Natural killer cell (primary cell): ENCODE data around the gene MACO1. TPM values are rescaled to one million over a fixed set of nuclear protein-coding genes. Genes with fewer than 3 reads are reported as not detected.

Experiments used
- ATAC-seq, 3 donors: fragments of 150-1000 bp in 2 of 3; fragments of 200-7000 bp in 1 of 3; cut with Tn5 transposase; 1 replicate in 1 of 3; 2 replicates in 2 of 3; pipeline ENCODE4 v1.10.0; 2021; ENCODE audit warnings: mild to moderate bottlenecking in 2 of 3, moderate library complexity in 2 of 3
- DNase-seq, 2 donors: peaks; one replicate each; pipeline versions ENCODE4 v3.0.0 to v3.0.0-alpha.2; 2013 to 2021; ENCODE audit warnings: mixed read lengths in 1 of 2
- H3K27ac ChIP-seq: one replicate; pipeline ENCODE4 v1.5.1; 2013; ENCODE audit warnings: mild to moderate bottlenecking, low read length
- H3K27me3 ChIP-seq: one replicate; pipeline ENCODE4 v1.6.1; 2013; ENCODE audit warnings: low read length; ENCODE audit not compliant: control insufficient read depth, insufficient read depth
- H3K36me3 ChIP-seq: one replicate; pipeline ENCODE4 v1.6.1; 2013; ENCODE audit warnings: low read length; ENCODE audit not compliant: control insufficient read depth, insufficient read depth
- H3K4me1 ChIP-seq: one replicate; pipeline ENCODE4 v1.6.1; 2013; ENCODE audit warnings: low read length; ENCODE audit not compliant: control insufficient read depth, insufficient read depth
- H3K4me3 ChIP-seq: one replicate; pipeline ENCODE4 v1.5.1; 2013; ENCODE audit warnings: low read length
- H3K9me3 ChIP-seq: one replicate; pipeline ENCODE4 v1.6.1; 2013; ENCODE audit warnings: low read length; ENCODE audit not compliant: control insufficient read depth, insufficient read depth
- H3K27ac Mint-ChIP-seq, 2 donors: one replicate each; pipeline ENCODE4 v1.8.0; 2022; ENCODE audit warnings: mild to moderate bottlenecking in 2 of 2, mixed read lengths in 2 of 2, moderate library complexity in 1 of 2
- H3K27me3 Mint-ChIP-seq, 2 donors: one replicate each; pipeline ENCODE4 v1.8.0; 2022; ENCODE audit warnings: low read depth in 2 of 2, mixed read lengths in 2 of 2
- H3K36me3 Mint-ChIP-seq: one replicate; pipeline ENCODE4 v1.8.0; 2022; ENCODE audit warnings: mixed read lengths
- H3K4me1 Mint-ChIP-seq, 2 donors: one replicate each; pipeline ENCODE4 v1.8.0; 2022; ENCODE audit warnings: mixed read lengths in 2 of 2
- H3K4me3 Mint-ChIP-seq: one replicate; pipeline ENCODE4 v1.8.0; 2022; ENCODE audit warnings: mild to moderate bottlenecking, moderate library complexity, mixed read lengths
- H3K9me3 Mint-ChIP-seq, 2 donors: one replicate each; pipeline ENCODE4 v1.8.0; 2022; ENCODE audit warnings: mixed read lengths in 2 of 2
- WGBS: methylation state at CpG from one replicate; pipeline ENCODE4 v1.1.7; 2013; ENCODE audit warnings: missing lambda C conversion rate; ENCODE audit not compliant: insufficient coverage; 5-methylcytosine and 5-hydroxymethylcytosine counted together
- intact Hi-C: fragments of 100-400 bp; cut with micrococcal nuclease; formaldehyde crosslinking; loops from one replicate; pipeline ENCODE4 v1.14.2; 2022
- total RNA-seq, 4 donors: library from RNA; stranded (reverse); fragments of 120-200 nt in 1 of 4; gene quantifications; one replicate each; pipeline versions ENCODE4 v1.2.3 to v1.2.4, GENCODE V29; 2013 to 2022
- TF ChIP-seq, protein P1 (sequence below): fragments of 200-600 bp; IDR thresholded peaks from one replicate; pipeline ENCODE4 v1.8.0; 2022; ENCODE audit warnings: antibody characterized with exemption

The MACO1 gene
- total RNA-seq, 3 donors from 2014 or later (not counting 1 experiment from before 2014, with no cell fraction given) = 15.9 to 19.6 (median 16.9) TPM

DNA sequence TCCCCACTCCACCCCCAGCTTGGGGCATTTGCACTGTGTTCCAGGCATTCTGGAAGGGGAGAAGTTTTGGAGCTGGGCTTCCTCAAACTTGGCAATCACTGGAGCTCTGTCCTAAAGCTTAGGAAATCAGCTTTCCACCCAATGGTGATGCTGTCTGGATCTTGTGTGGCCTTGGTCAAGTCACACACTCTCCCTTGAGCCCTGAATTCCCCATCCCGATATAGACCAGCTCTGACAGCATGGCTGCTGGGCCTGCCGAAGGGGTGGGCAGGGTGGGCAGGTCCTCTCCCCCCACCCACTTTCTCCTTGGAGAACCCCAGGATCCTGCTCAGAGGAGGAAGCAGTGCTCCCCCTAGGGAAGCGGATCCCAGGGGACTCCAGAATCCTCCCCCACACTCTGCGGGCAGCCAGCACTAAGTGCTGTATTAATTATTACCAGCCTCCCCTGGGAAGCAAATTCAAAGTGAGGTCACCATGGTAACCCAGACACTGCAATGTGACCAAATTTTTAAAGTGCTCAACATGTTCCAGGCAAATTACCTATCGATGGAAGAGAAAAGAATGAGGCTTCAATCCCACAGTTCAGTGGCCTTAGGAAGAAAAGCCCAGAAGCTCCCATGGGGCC lies 91.4 kb downstream of the MACO1 start:
- 87% methylated on average over 5 of the region's 5 CpGs for WGBS
- Histone ChIP-seq H3K9me3 (no peaks in the 10 kb centered on the region), H3K36me3 (no peaks in the 10 kb centered on the region), H3K27me3 (no peaks in the 10 kb centered on the region), H3K4me1 (no peaks in the 10 kb centered on the region), H3K4me3 (no peak overlapping the region), H3K27ac (no peak overlapping the region)
- Mint-ChIP-seq H3K36me3 (no peaks in the 10 kb centered on the region), H3K9me3 (no peaks in the 10 kb centered on the region), H3K27ac (no peak overlapping the region), H3K4me3 (no peak overlapping the region), H3K27me3 (peaks cover 0 to 3% of the 10 kb centered on the region in 2 donors), H3K4me1 (peaks cover 0 to 5% of the 10 kb centered on the region in 2 donors)
- TF ChIP-seq, protein P1, sequence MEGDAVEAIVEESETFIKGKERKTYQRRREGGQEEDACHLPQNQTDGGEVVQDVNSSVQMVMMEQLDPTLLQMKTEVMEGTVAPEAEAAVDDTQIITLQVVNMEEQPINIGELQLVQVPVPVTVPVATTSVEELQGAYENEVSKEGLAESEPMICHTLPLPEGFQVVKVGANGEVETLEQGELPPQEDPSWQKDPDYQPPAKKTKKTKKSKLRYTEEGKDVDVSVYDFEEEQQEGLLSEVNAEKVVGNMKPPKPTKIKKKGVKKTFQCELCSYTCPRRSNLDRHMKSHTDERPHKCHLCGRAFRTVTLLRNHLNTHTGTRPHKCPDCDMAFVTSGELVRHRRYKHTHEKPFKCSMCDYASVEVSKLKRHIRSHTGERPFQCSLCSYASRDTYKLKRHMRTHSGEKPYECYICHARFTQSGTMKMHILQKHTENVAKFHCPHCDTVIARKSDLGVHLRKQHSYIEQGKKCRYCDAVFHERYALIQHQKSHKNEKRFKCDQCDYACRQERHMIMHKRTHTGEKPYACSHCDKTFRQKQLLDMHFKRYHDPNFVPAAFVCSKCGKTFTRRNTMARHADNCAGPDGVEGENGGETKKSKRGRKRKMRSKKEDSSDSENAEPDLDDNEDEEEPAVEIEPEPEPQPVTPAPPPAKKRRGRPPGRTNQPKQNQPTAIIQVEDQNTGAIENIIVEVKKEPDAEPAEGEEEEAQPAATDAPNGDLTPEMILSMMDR = no peak
- ATAC-seq = no peak
- intact Hi-C loops = loop anchor here (5.0 kb wide), 1 partner anchor 120 kb away; no protein-coding TSS in a partner anchor
- no peak for DNase-seq

DNA sequence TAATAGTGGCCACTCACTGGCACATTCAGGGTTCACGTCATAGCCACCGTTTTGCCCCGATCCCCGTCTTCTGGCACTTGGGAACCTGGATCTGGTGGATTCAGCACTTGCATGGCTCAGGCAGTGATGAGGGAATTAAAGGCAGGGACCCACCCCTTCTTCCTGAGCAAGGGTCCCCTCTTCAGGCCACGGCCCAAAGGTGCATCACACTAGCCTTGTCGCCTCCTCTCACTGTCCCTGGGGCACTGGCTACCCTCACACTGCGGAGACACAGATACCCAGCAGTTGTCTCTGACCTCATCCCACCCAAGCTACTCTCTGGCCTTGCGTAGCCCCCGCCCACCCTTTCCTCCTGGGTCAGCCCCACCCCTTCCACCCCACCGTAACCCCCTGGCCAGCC lies 92.8 kb downstream of the MACO1 start:
- H3K4me1 Mint-ChIP-seq = peaks cover 0 to 5% of the 10 kb centered on the region in 2 donors
- Histone ChIP-seq H3K36me3 (no peaks in the 10 kb centered on the region), H3K27ac (no peak overlapping the region), H3K4me1 (no peaks in the 10 kb centered on the region), H3K27me3 (no peaks in the 10 kb centered on the region), H3K9me3 (no peaks in the 10 kb centered on the region), H3K4me3 (no peak overlapping the region)
- H3K27ac Mint-ChIP-seq = no peak overlapping the region
- intact Hi-C loops = loop anchor here (5.0 kb wide), 1 partner anchor 121 kb away; no protein-coding TSS in a partner anchor
- H3K36me3 Mint-ChIP-seq = no peaks in the 10 kb centered on the region
- H3K27me3 Mint-ChIP-seq = peaks cover 0 to 3% of the 10 kb centered on the region in 2 donors
- no peak for DNase-seq
- no peak overlapping the region for H3K4me3 Mint-ChIP-seq
- 88% methylated on average over 10 of the region's 10 CpGs for WGBS
- H3K9me3 Mint-ChIP-seq = no peaks in the 10 kb centered on the region
- ATAC-seq = no peak
- TF ChIP-seq, protein P1 = no peak

DNA sequence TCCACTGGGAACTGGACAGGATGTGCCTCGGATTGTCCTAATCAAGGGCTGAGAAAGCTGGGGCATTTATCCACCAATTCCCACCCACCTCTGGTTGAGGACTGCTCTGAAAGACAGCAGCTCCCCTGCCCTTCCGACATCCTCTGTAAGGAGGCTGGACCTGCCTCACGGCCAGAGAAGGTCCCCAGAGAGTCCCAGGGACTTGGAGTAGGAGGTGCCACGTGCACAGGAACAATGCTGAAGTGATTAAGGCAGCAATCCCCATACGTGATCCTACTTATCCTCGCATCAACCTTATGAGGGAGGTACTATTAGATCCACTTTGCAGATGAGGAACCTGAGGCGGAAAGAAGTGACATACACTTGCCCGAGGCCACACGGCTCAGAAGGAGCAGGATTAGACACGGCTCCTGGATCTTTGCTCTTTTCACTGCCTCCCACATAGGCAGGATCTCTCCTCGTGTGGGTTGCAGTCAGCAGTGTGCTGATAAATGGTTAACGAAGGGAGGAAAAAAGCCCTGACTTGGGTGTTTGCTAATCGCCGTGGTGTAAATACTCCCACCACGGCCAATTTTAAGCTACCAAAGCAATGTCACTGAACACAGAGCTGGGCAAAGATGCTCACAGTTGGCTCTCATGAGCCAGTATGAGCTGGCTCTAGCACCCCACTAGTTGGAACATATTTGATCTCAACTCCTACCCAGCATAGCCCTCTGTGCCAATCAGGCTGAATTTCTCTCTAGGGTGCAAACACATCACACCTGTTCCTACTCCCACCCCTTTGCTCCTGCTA lies 94.1 kb downstream of the MACO1 start:
- no peaks in the 10 kb centered on the region for H3K27me3 ChIP-seq
- intact Hi-C loops = loop anchor here (5.0 kb wide), 1 partner anchor 122 kb away; no protein-coding TSS in a partner anchor
- no peak overlapping the region for H3K4me3 Mint-ChIP-seq
- peaks cover 0 to 3% of the 10 kb centered on the region in 2 donors for H3K27me3 Mint-ChIP-seq
- H3K4me1 Mint-ChIP-seq = peaks cover 0 to 5% of the 10 kb centered on the region in 2 donors
- 93% methylated on average over 15 of the region's 15 CpGs for WGBS
- TF ChIP-seq, protein P1 = no peak
- no peaks in the 10 kb centered on the region for H3K36me3 ChIP-seq
- H3K27ac Mint-ChIP-seq = no peak overlapping the region
- DNase-seq (no peak), ATAC-seq (no peak)
- H3K4me1 ChIP-seq = no peaks in the 10 kb centered on the region
- no peaks in the 10 kb centered on the region for H3K9me3 Mint-ChIP-seq
- no peak overlapping the region for H3K27ac ChIP-seq
- H3K9me3 ChIP-seq = no peaks in the 10 kb centered on the region
- H3K36me3 Mint-ChIP-seq = no peaks in the 10 kb centered on the region
- H3K4me3 ChIP-seq = no peak overlapping the region
